Measurements from ENCODE around the gene LRRC61.

LRRC61 gene

GRCh38 chr7:150377196-150377595, 54.0 kb downstream of the LRRC61 start:
- H3K79me2 ChIP-seq (ENCODE audit: insufficient read depth, low read depth), result peaks cover 49% of the 10 kb centered on the region
- H3K4me3 ChIP-seq (IDR thresholded peaks at IDR 0.05; ENCODE audit: insufficient read depth, low read depth, low read length), result no peak overlapping the region
- H3K27ac ChIP-seq, result peak overlapping the region; percentile 89
- peak overlapping the region; percentile 70 for H3K4me2 ChIP-seq
- no peak overlapping the region for H2AFZ ChIP-seq (ENCODE audit: low read depth)
- H4K20me1 ChIP-seq (ENCODE audit: insufficient read depth), result no peaks in the 10 kb centered on the region
- H3K27me3 ChIP-seq (ENCODE audit: insufficient read depth, low read depth), result no peaks in the 10 kb centered on the region
- H3K9ac ChIP-seq, result peak overlapping the region; percentile 87; the same call in 1 of the 2 replicates
- H3K4me1 ChIP-seq (ENCODE audit: low read depth, poor library complexity, severe bottlenecking), result peaks cover 75% of the 10 kb centered on the region
- H3K36me3 ChIP-seq (ENCODE audit: insufficient read depth), result peaks cover 8% of the 10 kb centered on the region; the same call in 1 of the 2 replicates
- TF ChIP-seq, protein P1, sequence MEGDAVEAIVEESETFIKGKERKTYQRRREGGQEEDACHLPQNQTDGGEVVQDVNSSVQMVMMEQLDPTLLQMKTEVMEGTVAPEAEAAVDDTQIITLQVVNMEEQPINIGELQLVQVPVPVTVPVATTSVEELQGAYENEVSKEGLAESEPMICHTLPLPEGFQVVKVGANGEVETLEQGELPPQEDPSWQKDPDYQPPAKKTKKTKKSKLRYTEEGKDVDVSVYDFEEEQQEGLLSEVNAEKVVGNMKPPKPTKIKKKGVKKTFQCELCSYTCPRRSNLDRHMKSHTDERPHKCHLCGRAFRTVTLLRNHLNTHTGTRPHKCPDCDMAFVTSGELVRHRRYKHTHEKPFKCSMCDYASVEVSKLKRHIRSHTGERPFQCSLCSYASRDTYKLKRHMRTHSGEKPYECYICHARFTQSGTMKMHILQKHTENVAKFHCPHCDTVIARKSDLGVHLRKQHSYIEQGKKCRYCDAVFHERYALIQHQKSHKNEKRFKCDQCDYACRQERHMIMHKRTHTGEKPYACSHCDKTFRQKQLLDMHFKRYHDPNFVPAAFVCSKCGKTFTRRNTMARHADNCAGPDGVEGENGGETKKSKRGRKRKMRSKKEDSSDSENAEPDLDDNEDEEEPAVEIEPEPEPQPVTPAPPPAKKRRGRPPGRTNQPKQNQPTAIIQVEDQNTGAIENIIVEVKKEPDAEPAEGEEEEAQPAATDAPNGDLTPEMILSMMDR (conservative IDR thresholded peaks at IDR 0.05; ENCODE audit: low read depth, low read length), result no peak

DNA sequence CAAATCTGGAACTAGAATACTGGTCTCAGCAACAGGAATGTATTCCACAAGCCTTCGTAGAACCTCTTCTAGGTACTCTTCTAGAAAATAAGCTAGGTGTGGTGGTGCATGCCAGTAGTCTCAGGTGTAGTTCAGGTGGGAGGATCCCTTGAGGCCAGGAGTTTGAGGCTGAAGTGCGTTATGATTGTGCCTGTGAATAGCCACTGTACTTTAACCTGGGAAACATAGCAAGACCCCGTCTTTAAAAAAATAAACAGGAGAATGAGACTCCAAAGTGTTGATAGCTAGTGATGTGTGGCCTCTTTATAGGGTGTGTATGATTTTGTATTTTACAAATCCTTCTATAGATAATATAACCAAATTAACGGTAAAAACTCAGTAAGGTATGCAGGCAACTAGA, 54.5 kb downstream of the LRRC61 start:
- peaks cover 45% of the 10 kb centered on the region for H3K79me2 ChIP-seq (ENCODE audit: insufficient read depth, low read depth)
- no peak overlapping the region for H2AFZ ChIP-seq (ENCODE audit: low read depth)
- H3K27me3 ChIP-seq (ENCODE audit: insufficient read depth, low read depth), result no peaks in the 10 kb centered on the region
- peaks cover 73% of the 10 kb centered on the region for H3K4me1 ChIP-seq (ENCODE audit: low read depth, poor library complexity, severe bottlenecking)
- peak overlapping the region; percentile 70 for H3K4me2 ChIP-seq
- peak overlapping the region; percentile 87 for H3K9ac ChIP-seq
- H4K20me1 ChIP-seq (ENCODE audit: insufficient read depth), result no peaks in the 10 kb centered on the region
- TF ChIP-seq, protein P1 (conservative IDR thresholded peaks at IDR 0.05; ENCODE audit: low read depth, low read length), result no peak
- peaks cover 8% of the 10 kb centered on the region; the same call in 1 of the 2 replicates for H3K36me3 ChIP-seq (ENCODE audit: insufficient read depth)
- no peak overlapping the region for H3K4me3 ChIP-seq (IDR thresholded peaks at IDR 0.05; ENCODE audit: insufficient read depth, low read depth, low read length)
- H3K27ac ChIP-seq, result peak overlapping the region; percentile 89

- TF ChIP-seq, protein P1 (conservative IDR thresholded peaks at IDR 0.05; ENCODE audit: low read depth, low read length), result no peak; the same call in 1 of the 2 replicates
- no peaks in the 10 kb centered on the region for H4K20me1 ChIP-seq (ENCODE audit: insufficient read depth)
- peak overlapping the region; percentile 70 for H3K4me2 ChIP-seq
- no peaks in the 10 kb centered on the region for H3K27me3 ChIP-seq (ENCODE audit: insufficient read depth, low read depth)
- peaks cover 6% of the 10 kb centered on the region; the same call in 1 of the 2 replicates for H3K36me3 ChIP-seq (ENCODE audit: insufficient read depth)
- peak overlapping the region; percentile 87 for H3K9ac ChIP-seq
- H3K4me1 ChIP-seq (ENCODE audit: low read depth, poor library complexity, severe bottlenecking), result peaks cover 73% of the 10 kb centered on the region
- peak overlapping the region; percentile 89 for H3K27ac ChIP-seq
- H3K4me3 ChIP-seq (IDR thresholded peaks at IDR 0.05; ENCODE audit: insufficient read depth, low read depth, low read length), result peak overlapping the region; percentile 29
- H3K79me2 ChIP-seq (ENCODE audit: insufficient read depth, low read depth), result peaks cover 38% of the 10 kb centered on the region
- peak overlapping the region; percentile 2; the same call in 1 of the 2 replicates for H2AFZ ChIP-seq (ENCODE audit: low read depth)
Measured at GRCh38 chr7:150378115-150378852, 55.1 kb downstream of the LRRC61 start.

GRCh38 chr7:150378853-150379440, 55.8 kb downstream of the LRRC61 start, which contains the start of gene ZNF775:
ZNF775 (plus strand) TSS chr7:150379330; CDS start chr7:150388471, 9,141 bp downstream.
- H3K36me3 ChIP-seq (ENCODE audit: insufficient read depth), result no peaks in the 10 kb centered on the region
- no peaks in the 10 kb centered on the region for H3K27me3 ChIP-seq (ENCODE audit: insufficient read depth, low read depth)
- H3K9ac ChIP-seq, result peak within 1 kb of the TSS; percentile 87
- no peaks in the 10 kb centered on the region for H4K20me1 ChIP-seq (ENCODE audit: insufficient read depth)
- TF ChIP-seq, protein P1 (conservative IDR thresholded peaks at IDR 0.05; ENCODE audit: low read depth, low read length), result no peak
- H2AFZ ChIP-seq (ENCODE audit: low read depth), result peak within 1 kb of the TSS; percentile 69
- peak within 1 kb of the TSS; percentile 72 for H3K4me2 ChIP-seq
- peak within 1 kb of the TSS; percentile 89 for H3K27ac ChIP-seq
- H3K4me3 ChIP-seq (IDR thresholded peaks at IDR 0.05; ENCODE audit: insufficient read depth, low read depth, low read length), result peak within 1 kb of the TSS; percentile 29
- H3K4me1 ChIP-seq (ENCODE audit: low read depth, poor library complexity, severe bottlenecking), result peaks cover 73% of the 10 kb centered on the region
- peaks cover 32% of the 10 kb centered on the region for H3K79me2 ChIP-seq (ENCODE audit: insufficient read depth, low read depth)

Measured in KMS-11 (cell line).